NT2/D1 (cell line): Measurements from ENCODE around the gene NELFB.
"Not testable (repeated sequence)": the region's sequence is repeated elsewhere in the genome, so short reads cannot be mapped to it uniquely, and the experiment has no call there.

Source experiments
- SUZ12 ChIP-seq: IDR thresholded peaks from 2 replicates; pipeline ENCODE4 v1.6.1; 2011; ENCODE audit not compliant: insufficient read length, insufficient read depth; ENCODE audit errors: extremely low read depth
- YY1 ChIP-seq: IDR thresholded peaks from 2 replicates; pipeline ENCODE4 v1.6.1; 2011; ENCODE audit not compliant: insufficient read length, insufficient read depth
- ZNF274 ChIP-seq: IDR thresholded peaks from 2 replicates; pipeline ENCODE4 v1.6.1; 2011; ENCODE audit warnings: mild to moderate bottlenecking, low read depth, low read length

- TF ChIP-seq SUZ12, YY1, ZNF274: not testable (repeated sequence)
These were observed 15.5 kb upstream of the NELFB start for GRCh38 chr9:137239541-137240200.
